GM21717 (cell line): ENCODE results near the gene XAGE1B.
"Not testable (repeated sequence)": the region's sequence is repeated elsewhere in the genome, so short reads cannot be mapped to it uniquely, and the experiment has no call there.

ENCODE experiments used
- ATAC-seq: cut with Tn5 transposase; IDR thresholded peaks from one replicate; pipeline ENCODE4 v1.9.1; 2021; ENCODE audit warnings: mild to moderate bottlenecking, moderate library complexity; ENCODE audit not compliant: unreplicated experiment

The XAGE1B gene, protein sequence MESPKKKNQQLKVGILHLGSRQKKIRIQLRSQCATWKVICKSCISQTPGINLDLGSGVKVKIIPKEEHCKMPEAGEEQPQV

DNA sequence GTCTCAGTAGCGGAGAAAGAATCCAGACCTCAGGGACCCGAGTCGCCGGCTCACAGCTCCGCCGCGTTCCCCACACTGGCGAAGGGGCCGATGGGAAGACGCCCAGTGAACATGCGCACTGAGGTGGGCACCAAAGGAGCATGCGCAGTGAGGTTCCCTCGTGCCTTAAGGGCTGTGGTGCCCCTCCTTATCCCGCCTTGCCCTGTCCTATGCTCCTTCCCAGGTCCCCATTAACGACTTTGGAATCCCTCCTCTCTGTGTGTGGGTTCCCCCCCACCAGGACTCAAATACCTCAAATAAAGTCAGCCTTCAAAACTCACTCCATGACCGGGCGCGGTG is at the start of gene XAGE1B:
Gene XAGE1B, minus strand, starts transcription at position 77 of the 339 bp plus-strand sequence. CDS start 1,536 bp downstream, outside the sequence.
- not testable (repeated sequence) for ATAC-seq

DNA sequence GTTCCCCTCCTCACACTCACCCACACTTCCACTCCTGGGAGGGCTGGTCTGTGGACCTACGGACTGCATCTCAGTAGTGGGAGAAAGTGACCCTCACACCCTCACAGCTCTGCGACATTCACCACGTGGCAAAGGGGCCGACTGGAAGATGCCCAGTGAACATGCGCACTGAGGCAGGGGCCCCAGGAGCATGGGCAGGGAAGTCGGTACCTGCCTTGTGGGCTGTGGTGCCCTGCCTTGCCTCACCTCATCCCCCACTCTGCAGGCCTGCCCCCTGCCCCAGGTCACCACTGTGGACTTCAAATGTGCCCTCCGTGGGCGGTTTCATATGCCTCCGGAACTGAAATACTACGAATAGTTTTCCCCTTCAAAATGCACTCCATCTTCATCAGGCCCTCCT is 46.2 kb upstream of the XAGE1B start:
- ATAC-seq = no peak

DNA sequence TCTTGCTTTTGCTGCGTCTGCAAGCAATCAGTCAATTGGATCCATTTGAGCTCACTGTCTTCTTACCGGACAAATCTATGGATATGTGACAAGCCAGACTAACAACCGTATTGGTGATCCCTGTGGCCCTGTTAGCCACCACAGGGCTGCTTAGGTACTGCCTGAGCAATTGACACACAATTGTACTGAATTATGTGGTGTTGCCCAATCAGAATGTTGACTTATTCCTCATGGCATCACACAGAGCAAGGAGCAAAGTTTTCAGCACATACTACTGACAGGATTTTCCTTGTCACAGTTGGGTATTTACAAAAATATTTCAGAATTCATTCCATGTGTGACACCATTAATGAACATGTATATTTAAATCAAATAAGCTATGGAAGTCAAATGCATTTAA is 41.3 kb upstream of the XAGE1B start:
- no peak for ATAC-seq

DNA sequence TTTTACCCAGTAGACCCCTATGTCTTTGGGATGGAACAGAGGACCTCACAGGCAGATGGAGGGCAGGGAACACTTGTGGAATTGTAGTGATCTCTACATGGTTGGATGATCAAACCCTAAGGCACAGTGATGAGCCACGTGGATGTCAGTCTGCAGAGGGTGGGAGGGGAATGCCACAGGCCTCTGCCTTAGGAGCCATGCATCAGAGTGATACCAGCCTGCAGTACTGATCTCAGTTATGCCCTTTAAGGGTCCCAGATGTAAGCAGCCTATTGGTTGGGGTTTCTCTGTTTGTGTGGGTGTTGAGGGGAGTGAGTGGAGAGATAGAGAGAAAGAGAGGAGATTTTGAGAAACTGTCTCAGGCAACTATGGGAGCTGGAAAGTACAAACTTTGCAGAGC is 39.9 kb upstream of the XAGE1B start:
- ATAC-seq = no peak

DNA sequence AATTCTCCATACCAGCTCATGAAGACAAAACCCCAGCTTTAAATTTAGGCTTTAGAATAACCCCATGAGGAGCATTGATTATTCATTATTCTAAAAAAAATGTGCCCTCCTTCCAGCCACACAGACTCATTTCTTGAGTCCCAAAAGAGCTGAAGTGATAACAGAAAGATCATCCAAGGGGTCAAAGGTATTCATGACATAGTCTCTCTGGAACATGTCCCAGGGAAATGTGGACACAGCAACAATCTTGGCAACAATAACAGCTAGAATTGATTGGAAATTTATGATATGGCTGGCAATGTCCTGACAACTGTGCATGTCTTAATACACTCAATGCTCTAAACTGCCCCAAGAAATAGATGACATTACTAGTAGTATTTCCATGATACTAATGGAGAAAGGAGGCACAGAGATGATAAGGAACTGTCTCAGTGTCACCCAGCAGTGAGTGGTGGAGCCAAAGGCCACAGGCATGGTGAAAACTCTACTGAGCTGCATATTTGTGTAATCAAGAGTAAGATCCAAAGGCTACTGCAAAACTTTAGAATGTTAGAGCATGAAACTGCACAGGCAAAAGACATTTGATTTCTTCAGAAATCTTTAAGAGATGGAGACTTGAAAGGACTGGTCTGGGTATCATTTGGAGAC is 37.3 kb upstream of the XAGE1B start:
- no peak for ATAC-seq

DNA sequence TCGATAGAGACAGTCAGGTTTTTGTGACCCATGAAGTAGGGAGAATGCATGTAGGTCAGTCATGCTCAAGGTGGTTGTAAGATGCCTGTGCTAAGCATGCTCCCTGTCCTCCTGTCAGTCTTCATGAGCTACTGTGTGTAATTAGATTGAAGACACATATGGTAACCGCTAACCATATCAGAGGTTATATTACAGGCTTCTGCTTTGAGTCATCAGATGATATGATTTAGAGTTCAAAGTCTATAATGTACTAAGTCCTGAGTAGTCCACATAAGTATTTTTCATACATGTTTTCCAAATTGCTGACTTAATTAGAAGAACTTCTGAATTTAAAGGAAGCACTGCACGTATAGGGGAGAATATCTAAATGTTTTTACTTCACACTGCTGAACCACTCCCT is 31.9 kb upstream of the XAGE1B start:
- ATAC-seq = not testable (repeated sequence)

DNA sequence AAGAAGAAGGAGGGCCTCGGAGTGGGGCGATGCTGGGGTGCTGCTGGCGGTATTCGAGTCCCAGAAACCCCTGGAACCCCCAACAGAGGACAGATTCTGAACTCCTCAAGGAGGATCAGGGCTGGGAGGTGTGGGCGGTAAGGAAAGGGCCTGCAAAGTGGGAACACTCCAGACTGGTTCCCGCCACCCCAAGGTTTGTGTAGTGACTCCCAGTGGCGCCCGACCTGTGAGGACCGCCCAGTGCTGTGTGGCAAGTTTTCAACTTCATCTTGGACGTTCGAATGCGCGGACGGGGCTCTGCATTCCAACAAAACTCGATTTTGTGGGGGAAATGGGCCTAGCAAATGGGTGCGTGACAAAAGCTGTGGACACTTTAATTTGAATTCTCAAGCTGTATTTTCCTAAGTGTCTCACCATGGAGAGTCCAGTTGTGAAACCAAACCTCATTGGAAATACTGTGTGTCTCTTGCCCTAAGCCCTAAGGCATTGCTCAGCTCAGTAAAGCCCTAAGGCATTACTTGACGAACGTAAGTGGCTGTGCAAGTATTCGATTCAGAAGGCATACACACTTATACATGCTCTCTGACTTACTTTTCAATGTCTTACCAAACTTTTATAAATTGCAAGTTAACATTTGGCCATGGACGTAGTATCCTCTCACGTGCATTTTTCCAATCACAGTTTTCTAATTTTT is 27.4 kb upstream of the XAGE1B start:
- no peak for ATAC-seq

DNA sequence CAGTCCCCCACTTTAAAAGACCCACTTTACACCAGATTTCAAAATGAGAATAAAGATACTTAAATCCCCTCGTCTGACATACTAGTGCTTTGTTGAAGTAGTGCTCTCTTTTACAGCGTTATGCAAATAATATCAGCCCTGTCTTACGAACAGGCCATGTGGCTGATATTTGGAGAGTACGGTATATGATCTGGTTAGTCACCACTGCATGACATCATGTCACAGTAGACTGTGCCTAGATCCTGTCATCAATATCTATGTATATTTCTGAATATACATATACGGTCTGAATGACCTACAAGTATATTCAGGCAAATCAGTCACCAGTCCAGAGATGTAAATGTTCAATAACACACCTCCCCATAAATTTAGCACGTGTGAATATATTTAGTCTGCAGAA is 25.4 kb upstream of the XAGE1B start:
- no peak for ATAC-seq

DNA sequence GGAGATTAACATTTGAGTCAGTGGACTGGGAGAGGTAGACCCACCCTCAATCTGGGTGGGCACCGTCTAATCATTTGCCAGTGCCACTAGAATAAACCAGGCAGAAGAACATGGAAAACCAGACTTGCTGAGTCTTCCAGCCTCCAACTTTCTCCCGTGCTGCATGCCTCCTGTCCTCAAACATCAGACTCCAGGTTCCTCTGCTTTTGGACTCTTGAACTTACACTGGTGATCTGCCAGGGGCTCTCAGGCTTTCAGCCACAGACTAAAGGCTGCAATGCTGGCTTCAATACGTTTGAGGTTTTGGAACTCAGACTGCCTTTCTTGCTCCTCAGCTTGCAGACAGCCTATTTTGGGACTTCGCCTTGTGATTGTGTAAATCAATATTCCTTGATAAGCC is 24.2 kb upstream of the XAGE1B start:
- ATAC-seq = not testable (repeated sequence)

DNA sequence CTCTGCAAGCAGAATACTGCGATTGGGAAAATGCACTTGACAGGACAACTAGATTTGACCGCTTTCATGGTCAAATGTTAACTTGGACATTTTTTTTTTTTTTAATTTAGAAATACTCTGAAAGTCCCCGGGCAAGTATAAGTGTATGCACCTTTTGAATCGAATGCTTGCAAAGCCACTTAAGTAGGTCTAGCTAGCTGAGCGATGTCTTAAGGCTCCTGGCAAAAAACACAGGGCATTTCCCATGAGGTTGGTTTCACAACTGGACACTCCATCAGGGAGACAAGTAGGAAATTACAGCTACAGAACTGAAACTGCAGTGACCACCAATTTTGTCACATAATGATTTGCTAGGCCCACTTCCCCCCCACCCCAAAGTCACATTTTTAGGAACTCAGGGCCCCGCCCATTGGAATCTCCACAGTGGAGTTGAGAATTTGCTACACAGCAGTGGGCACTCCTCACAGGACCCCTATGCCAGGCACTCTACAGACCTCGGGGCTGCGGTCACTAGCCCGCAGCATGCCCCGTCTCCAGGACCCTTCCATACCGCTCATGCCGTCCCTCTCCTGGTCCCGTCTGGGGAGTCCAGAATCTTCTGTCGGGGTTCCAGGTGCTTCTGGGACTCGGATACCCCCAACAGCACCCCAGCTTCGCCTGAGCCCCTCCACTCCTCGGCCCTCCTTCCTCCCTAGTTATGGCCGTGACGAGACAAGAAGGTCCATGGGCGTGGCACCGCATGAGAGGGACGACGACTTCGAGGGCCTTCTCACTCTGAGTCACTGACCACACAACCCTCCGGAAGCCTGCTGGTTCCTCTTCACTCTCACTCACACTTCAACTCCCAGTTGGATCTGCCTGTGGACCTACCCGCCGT is 515 bp downstream of the XAGE1B start:
- not testable (repeated sequence) for ATAC-seq

DNA sequence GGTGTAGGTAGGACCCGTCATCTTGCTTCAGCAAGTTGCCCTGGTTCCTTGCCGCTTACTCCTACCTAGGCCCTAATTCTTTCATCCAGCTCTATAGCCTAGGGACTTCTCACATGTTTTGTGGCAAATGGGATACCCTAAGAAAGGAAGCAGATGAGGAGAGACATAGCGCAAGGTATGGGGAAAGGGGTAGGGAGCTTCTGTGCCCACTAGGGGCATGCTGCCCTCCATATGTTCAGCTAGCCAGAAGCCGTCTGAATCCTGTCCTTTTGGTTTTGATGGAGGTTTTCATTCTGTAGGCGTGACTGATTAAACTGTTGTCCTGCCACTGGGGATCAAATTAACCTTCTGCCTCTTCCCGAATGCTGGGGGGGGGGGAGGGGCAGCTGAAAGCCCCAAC is 5.7 kb downstream of the XAGE1B start:
- ATAC-seq = not testable (repeated sequence)

DNA sequence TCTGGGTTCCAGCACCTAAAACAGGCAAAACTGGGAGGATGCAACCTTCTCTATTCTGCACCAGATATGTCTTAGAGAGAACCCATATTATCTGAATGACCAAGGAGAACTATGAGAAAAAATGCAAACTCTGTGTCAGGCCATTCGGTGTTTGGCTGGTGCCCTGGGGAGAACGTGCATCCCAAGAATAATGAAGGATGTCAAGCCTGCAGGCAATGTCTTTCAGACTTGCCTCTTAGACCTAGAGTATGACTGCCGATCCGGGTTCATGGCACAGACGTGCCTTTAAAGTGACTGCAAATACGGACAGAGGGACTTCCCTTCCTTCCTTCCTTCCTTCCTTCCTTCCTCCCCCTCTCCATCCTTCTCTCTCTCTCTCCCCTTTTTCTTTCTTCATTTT is 6.9 kb downstream of the XAGE1B start:
- no peak for ATAC-seq

DNA sequence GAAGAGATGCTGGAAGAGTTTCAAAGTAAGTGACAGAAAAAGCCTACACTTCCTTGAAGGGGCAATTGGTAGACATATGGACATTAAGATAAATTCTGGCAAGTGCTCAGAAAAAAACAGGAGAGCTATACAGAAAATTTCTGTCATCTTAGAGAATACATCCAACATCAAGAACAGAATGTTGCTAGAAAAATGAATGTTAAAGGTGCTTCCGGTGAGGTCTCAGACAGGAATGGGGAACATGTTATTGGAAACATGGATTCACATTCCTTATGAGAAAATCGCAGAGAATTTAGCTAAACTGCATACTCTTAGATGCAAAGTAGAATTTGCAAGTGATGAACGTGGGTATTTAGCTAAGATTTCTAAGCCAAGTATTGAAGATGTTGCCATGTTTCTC is 9.5 kb downstream of the XAGE1B start:
- no peak for ATAC-seq

DNA sequence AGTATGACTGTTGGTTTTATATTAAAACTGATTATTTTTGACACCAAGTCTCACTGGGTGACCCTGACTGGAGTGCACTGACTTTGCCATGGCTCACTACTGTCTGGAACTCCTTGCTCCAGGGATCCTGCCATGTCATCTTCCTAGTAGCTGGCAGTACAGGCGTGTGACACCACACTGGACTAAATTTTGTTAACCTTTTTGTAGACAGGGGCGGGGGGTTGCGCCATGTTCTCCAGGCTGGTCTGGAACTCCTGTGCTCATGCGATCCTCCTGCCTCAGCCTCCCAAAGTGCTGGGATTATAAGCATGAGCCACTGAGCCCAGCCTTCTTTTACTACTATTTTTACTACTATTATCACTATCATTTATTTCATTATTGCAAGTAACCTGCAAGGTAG is 12.3 kb downstream of the XAGE1B start:
- no peak for ATAC-seq

DNA sequence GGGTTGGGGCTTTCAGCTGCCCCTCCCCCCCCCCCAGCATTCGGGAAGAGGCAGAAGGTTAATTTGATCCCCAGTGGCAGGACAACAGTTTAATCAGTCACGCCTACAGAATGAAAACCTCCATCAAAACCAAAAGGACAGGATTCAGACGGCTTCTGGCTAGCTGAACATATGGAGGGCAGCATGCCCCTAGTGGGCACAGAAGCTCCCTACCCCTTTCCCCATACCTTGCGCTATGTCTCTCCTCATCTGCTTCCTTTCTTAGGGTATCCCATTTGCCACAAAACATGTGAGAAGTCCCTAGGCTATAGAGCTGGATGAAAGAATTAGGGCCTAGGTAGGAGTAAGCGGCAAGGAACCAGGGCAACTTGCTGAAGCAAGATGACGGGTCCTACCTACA is 15.5 kb downstream of the XAGE1B start:
- ATAC-seq = not testable (repeated sequence)

DNA sequence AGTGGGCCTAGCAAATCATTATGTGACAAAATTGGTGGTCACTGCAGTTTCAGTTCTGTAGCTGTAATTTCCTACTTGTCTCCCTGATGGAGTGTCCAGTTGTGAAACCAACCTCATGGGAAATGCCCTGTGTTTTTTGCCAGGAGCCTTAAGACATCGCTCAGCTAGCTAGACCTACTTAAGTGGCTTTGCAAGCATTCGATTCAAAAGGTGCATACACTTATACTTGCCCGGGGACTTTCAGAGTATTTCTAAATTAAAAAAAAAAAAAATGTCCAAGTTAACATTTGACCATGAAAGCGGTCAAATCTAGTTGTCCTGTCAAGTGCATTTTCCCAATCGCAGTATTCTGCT is 20.5 kb downstream of the XAGE1B start:
- not testable (repeated sequence) for ATAC-seq

DNA sequence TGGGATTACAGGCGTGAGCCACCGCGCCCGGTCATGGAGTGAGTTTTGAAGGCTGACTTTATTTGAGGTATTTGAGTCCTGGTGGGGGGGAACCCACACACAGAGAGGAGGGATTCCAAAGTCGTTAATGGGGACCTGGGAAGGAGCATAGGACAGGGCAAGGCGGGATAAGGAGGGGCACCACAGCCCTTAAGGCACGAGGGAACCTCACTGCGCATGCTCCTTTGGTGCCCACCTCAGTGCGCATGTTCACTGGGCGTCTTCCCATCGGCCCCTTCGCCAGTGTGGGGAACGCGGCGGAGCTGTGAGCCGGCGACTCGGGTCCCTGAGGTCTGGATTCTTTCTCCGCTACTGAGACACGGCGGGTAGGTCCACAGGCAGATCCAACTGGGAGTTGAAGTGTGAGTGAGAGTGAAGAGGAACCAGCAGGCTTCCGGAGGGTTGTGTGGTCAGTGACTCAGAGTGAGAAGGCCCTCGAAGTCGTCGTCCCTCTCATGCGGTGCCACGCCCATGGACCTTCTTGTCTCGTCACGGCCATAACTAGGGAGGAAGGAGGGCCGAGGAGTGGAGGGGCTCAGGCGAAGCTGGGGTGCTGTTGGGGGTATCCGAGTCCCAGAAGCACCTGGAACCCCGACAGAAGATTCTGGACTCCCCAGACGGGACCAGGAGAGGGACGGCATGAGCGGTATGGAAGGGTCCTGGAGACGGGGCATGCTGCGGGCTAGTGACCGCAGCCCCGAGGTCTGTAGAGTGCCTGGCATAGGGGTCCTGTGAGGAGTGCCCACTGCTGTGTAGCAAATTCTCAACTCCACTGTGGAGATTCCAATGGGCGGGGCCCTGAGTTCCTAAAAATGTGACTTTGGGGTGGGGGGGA is 21.1 kb downstream of the XAGE1B start, which contains the start of gene XAGE1A:
Gene XAGE1A, plus strand, starts transcription at position 264 of the 874 bp plus-strand sequence. CDS start 1,554 bp downstream, outside the sequence.
- not testable (repeated sequence) for ATAC-seq

DNA sequence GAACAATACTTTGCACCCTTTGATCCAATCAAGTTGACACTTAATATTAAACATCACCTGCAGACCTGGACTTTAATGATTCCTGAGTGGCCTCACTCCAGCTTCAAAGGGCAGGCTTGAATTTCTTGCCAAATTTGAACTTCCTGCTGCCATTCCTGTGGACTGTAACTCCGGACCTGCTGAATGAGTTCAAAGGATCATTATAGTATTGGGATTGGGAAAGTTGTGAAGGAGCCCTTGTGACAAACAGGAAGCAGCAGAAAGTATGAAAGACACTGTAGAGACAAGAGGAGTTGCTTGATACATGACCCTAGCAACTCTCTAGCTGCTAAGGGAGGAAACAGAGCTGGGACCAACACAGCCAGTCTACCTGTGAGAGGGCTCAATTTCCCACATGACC is 45.6 kb downstream of the XAGE1B start:
- ATAC-seq = not testable (repeated sequence)
